Body of pancreas (tissue), 4 donors: ENCODE measurements around the gene GDF11.

ENCODE experiments used
- POLR2A ChIP-seq, 3 donors: fragments of 450-650 bp; IDR thresholded peaks; one replicate each; pipeline ENCODE4 v1.6.1; 2016; ENCODE audit warnings: antibody characterized with exemption in 3 of 3, mild to moderate bottlenecking in 2 of 3
- TF ChIP-seq, protein P1 (sequence below), 7 experiments: fragments of 450-650 bp in 4 of 7; fragments of 200-600 bp in 3 of 7; sonication (generic) in 3 of 7; IDR thresholded peaks; one replicate each; pipeline ENCODE4 v1.5.1; 2016 to 2019; ENCODE audit warnings: antibody characterized with exemption in 7 of 7

DNA sequence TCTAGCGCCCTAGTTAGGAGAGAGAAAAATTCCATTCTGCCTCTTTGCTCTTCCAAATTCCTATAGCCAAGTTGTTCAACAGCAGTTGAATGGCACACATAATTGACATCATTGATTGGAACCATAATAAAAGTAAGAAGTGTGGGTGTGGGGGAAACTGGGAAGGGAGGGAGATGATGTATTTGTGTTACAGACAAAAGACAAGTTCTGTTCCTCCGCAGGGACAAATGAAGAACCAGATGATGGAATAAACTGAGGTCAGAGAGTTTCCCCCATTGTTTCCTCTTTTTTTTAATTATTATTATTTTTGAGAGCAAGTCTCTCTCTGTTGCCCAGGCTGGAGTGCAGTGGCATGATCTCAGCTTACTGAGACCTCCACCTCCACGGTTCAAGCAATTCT lies 34.9 kb downstream of the GDF11 start:
- TF ChIP-seq, protein P1, sequence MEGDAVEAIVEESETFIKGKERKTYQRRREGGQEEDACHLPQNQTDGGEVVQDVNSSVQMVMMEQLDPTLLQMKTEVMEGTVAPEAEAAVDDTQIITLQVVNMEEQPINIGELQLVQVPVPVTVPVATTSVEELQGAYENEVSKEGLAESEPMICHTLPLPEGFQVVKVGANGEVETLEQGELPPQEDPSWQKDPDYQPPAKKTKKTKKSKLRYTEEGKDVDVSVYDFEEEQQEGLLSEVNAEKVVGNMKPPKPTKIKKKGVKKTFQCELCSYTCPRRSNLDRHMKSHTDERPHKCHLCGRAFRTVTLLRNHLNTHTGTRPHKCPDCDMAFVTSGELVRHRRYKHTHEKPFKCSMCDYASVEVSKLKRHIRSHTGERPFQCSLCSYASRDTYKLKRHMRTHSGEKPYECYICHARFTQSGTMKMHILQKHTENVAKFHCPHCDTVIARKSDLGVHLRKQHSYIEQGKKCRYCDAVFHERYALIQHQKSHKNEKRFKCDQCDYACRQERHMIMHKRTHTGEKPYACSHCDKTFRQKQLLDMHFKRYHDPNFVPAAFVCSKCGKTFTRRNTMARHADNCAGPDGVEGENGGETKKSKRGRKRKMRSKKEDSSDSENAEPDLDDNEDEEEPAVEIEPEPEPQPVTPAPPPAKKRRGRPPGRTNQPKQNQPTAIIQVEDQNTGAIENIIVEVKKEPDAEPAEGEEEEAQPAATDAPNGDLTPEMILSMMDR (IDR thresholded peaks at IDR 0.05), result no peak
- no peak for TF ChIP-seq POLR2A (IDR thresholded peaks at IDR 0.05)
